HepG2 (cell line): ENCODE data around the gene NECTIN3. TPM values are rescaled to one million over a fixed set of nuclear protein-coding genes. Genes with fewer than 3 reads are reported as not detected.

Source experiments
- ATAC-seq: fragments of 200-7000 bp; cut with Tn5 transposase; 3 replicates; pipeline ENCODE4 v1.9.1; 2020; ENCODE audit warnings: mild to moderate bottlenecking, moderate library complexity
- BruUV-seq: library from RNA; stranded (reverse); fragments of 400-500 nt; replicated peaks from 2 replicates; lab custom pipeline; 2021; lab: Mats Ljungman, UMichigan
- CTCF ChIA-PET: fragments of 300-600 bp; formaldehyde crosslinking; extraction: SDS; loops from one replicate; lab custom pipeline; 2021; ENCODE audit warnings: low total read pairs, inconsistent platforms, low intra/inter-chr PET ratio; lab: Yijun Ruan, JAX
- POLR2A ChIA-PET: fragments of 350-600 bp; sonication (Branson Sonifier 250); formaldehyde crosslinking; loops from one replicate; lab custom pipeline; 2020; ENCODE audit warnings: antibody characterized with exemption, inconsistent platforms; lab: Yijun Ruan, JAX
- DNase-seq: peaks from one replicate; pipeline ENCODE4 v3.0.0-alpha.2; 2015; ENCODE audit warnings: low spot score
- FAIRE-seq: peaks from 3 replicates; lab custom pipeline; 2011; peaks lifted over from hg19 to GRCh38; lab: Jason Lieb, UNC
- H2AFZ ChIP-seq: one replicate; pipeline ENCODE4 v1.6.1; 2011; ENCODE audit warnings: low read length, inconsistent platforms
- H3K27ac ChIP-seq: fragments of 300-600 bp; 3 replicates; pipeline ENCODE4 v1.8.0; 2011; ENCODE audit warnings: mixed run types, mild to moderate bottlenecking, mixed read lengths, low read length, inconsistent platforms; ENCODE audit not compliant: insufficient read depth; ENCODE audit errors: extremely low read length
- H3K27me3 ChIP-seq, 2 experiments: fragments of 200-600 bp in 1 of 2; 2 replicates in 1 of 2; 3 replicates in 1 of 2; pipeline versions ENCODE4 v1.6.0 to v1.8.0; 2011; ENCODE audit warnings: low read length in 2 of 2, mild to moderate bottlenecking in 2 of 2, moderate library complexity in 2 of 2, inconsistent platforms in 1 of 2; ENCODE audit not compliant: insufficient read depth in 2 of 2, control insufficient read depth in 1 of 2
- H3K36me3 ChIP-seq, 2 experiments: fragments of 200-600 bp in 1 of 2; replicated peaks in 1 of 2; 2 replicates in 1 of 2; 3 replicates in 1 of 2; pipeline versions ENCODE4 v1.5.1 to v1.8.0; 2011; ENCODE audit warnings: low read length in 2 of 2, inconsistent platforms in 1 of 2; ENCODE audit not compliant: insufficient read depth in 2 of 2, control insufficient read depth in 1 of 2
- H3K4me1 ChIP-seq: 2 replicates; pipeline ENCODE4 v1.5.1; 2012; ENCODE audit warnings: low read length, inconsistent platforms; ENCODE audit not compliant: insufficient read depth
- H3K4me2 ChIP-seq: 2 replicates; pipeline ENCODE4 v1.6.0; 2011; ENCODE audit warnings: low read depth, low read length, inconsistent platforms
- H3K4me3 ChIP-seq, 3 experiments: fragments of 200-600 bp in 1 of 3; sonication (generic), shearing (Covaris generic) in 1 of 3; replicated peaks in 1 of 3; 2 replicates each; pipeline ENCODE4 v1.5.1; 2011 to 2016; ENCODE audit warnings: low read length in 3 of 3, inconsistent platforms in 2 of 3, low read depth in 2 of 3, mild to moderate bottlenecking in 2 of 3, control low read depth in 1 of 3, mixed read lengths in 1 of 3; ENCODE audit not compliant: insufficient read depth in 1 of 3
- H3K79me2 ChIP-seq: one replicate; pipeline ENCODE4 v1.6.1; 2011; ENCODE audit warnings: low read length, inconsistent platforms; ENCODE audit not compliant: insufficient read depth
- H3K9ac ChIP-seq: 2 replicates; pipeline ENCODE4 v1.6.0; 2011; ENCODE audit warnings: mild to moderate bottlenecking, low read depth, low read length, inconsistent platforms; ENCODE audit not compliant: insufficient read depth
- H3K9me3 ChIP-seq: 2 replicates; pipeline ENCODE4 v1.5.1; 2012; ENCODE audit warnings: mild to moderate bottlenecking, low read length
- H4K20me1 ChIP-seq: 2 replicates; pipeline ENCODE4 v1.6.0; 2011; ENCODE audit warnings: inconsistent platforms, mild to moderate bottlenecking, low read length, moderate library complexity; ENCODE audit not compliant: insufficient read depth
- ARID2 ChIP-seq: sonication (generic); formaldehyde crosslinking; IDR thresholded peaks from 2 replicates; pipeline ENCODE4 v1.8.1; 2022; ENCODE audit warnings: mild to moderate bottlenecking, missing genetic modification reagents, borderline replicate concordance
- ATRX ChIP-seq: sonication (generic); formaldehyde crosslinking; IDR thresholded peaks from 2 replicates; pipeline ENCODE4 v1.4.0; 2020; ENCODE audit warnings: missing genetic modification reagents, borderline replicate concordance
- BORCS8-MEF2B ChIP-seq: sonication (generic); formaldehyde crosslinking; IDR thresholded peaks from 2 replicates; pipeline ENCODE4 v1.8.0; 2022; ENCODE audit warnings: mild to moderate bottlenecking, missing genetic modification reagents
- NCOA1 ChIP-seq: sonication (generic); formaldehyde crosslinking; IDR thresholded peaks from 2 replicates; pipeline ENCODE4 v1.9.0; 2021; ENCODE audit warnings: missing genetic modification reagents
- STAG1 ChIP-seq: sonication (generic); formaldehyde crosslinking; IDR thresholded peaks from 2 replicates; pipeline ENCODE4 v1.4.0; 2020; ENCODE audit warnings: missing genetic modification reagents
- ZNF180 ChIP-seq: sonication (generic); formaldehyde crosslinking; IDR thresholded peaks from 2 replicates; pipeline ENCODE4 v1.4.0; 2020; ENCODE audit warnings: low read depth, missing genetic modification reagents, borderline replicate concordance
- ZNF292 ChIP-seq: sonication (generic); formaldehyde crosslinking; IDR thresholded peaks from 2 replicates; pipeline ENCODE4 v1.8.1; 2022; ENCODE audit warnings: mild to moderate bottlenecking, low read depth, missing genetic modification reagents, borderline replicate concordance
- WGBS: methylation state at CpG from one replicate; pipeline ENCODE4 v1.1.6; 2017; ENCODE audit warnings: low lambda C conversion rate; 5-methylcytosine and 5-hydroxymethylcytosine counted together
- in situ Hi-C: cut with HindIII; loops from 2 replicates; pipeline ENCODE4 v1.10.0; 2017; ENCODE audit warnings: low pct_unique_long_range_greater_than_20kb; ENCODE audit not compliant: extremely low pct_ligation_motif_present
- intact Hi-C: fragments of 100-400 bp; cut with micrococcal nuclease; formaldehyde crosslinking; loops from one replicate; pipeline ENCODE4 v1.10.0; 2022; ENCODE audit not compliant: unreplicated experiment
- polyA plus RNA-seq, 8 experiments: library from polyadenylated mRNA; depleted of rRNA in 3 of 8; stranded (reverse) in 7 of 8; unstranded in 1 of 8; fragments of >200 nt; fragmentation: Illumina TruSeq in 4 of 8; extraction: Trizol in 4 of 8; gene quantifications; 2 replicates each; pipeline versions ENCODE4 v1.2.1 to v1.2.3, GENCODE V29; 2011 to 2016; ENCODE audit warnings: low read depth in 4 of 8, missing spikeins in 1 of 8, mixed read lengths in 1 of 8; ENCODE audit not compliant: insufficient read depth in 1 of 8
- total RNA-seq, 5 experiments: library from RNA; depleted of rRNA; stranded (reverse); fragments of >200 nt; fragmentation: Illumina TruSeq; extraction: Trizol; gene quantifications; 2 replicates each; pipeline ENCODE4 v1.2.3, GENCODE V29; 2016; ENCODE audit warnings: low read depth in 1 of 5
- TF ChIP-seq, protein P1 (sequence below): sonication (generic); formaldehyde crosslinking; conservative IDR thresholded peaks from 2 replicates; pipeline ENCODE4 v1.4.0; 2020; ENCODE audit warnings: mild to moderate bottlenecking, missing genetic modification reagents, moderate library complexity
- TF ChIP-seq, protein P2 (sequence below): sonication (generic); formaldehyde crosslinking; IDR thresholded peaks from 2 replicates; pipeline ENCODE4 v1.9.0; 2022; ENCODE audit warnings: low read depth, missing genetic modification reagents
- TF ChIP-seq, protein P3 (sequence below): sonication (generic); formaldehyde crosslinking; IDR thresholded peaks from 2 replicates; pipeline ENCODE4 v1.4.0; 2020; ENCODE audit warnings: missing genetic modification reagents
- TF ChIP-seq, protein P4 (sequence below): sonication (generic); formaldehyde crosslinking; IDR thresholded peaks from 2 replicates; pipeline ENCODE4 v1.5.1; 2020; ENCODE audit warnings: mild to moderate bottlenecking, missing genetic modification reagents, borderline replicate concordance

NECTIN3 gene
- total and polyA plus RNA-seq, 2 of the 13 experiments (the other 11 are each of a cell fraction or from before 2014, with no cell fraction given): 10.4 to 45.1 TPM

DNA sequence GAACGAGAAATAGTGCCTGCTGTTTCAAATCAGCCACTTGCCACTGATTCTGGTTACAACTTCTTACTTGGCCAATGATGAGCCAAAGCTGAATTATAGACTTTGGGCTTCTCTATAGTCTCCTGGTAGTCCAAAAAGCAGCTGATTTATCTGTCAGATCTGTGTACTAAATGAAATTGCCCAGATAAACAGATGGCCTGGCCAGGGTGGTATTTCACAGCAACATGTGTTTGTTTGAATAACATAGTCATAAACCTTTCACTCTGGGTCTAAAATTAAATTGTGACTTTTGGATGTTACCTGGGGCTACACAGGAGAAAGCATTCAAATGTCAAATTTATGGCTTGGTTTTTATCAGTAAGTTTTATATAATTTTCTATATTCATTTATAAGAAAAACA is 147.0 kb downstream of the NECTIN3 start:
- no peak overlapping the region for H3K4me3 ChIP-seq
- no peak for TF ChIP-seq ZNF180 (CRISPR knock-in tag)
- TF ChIP-seq, protein P1, sequence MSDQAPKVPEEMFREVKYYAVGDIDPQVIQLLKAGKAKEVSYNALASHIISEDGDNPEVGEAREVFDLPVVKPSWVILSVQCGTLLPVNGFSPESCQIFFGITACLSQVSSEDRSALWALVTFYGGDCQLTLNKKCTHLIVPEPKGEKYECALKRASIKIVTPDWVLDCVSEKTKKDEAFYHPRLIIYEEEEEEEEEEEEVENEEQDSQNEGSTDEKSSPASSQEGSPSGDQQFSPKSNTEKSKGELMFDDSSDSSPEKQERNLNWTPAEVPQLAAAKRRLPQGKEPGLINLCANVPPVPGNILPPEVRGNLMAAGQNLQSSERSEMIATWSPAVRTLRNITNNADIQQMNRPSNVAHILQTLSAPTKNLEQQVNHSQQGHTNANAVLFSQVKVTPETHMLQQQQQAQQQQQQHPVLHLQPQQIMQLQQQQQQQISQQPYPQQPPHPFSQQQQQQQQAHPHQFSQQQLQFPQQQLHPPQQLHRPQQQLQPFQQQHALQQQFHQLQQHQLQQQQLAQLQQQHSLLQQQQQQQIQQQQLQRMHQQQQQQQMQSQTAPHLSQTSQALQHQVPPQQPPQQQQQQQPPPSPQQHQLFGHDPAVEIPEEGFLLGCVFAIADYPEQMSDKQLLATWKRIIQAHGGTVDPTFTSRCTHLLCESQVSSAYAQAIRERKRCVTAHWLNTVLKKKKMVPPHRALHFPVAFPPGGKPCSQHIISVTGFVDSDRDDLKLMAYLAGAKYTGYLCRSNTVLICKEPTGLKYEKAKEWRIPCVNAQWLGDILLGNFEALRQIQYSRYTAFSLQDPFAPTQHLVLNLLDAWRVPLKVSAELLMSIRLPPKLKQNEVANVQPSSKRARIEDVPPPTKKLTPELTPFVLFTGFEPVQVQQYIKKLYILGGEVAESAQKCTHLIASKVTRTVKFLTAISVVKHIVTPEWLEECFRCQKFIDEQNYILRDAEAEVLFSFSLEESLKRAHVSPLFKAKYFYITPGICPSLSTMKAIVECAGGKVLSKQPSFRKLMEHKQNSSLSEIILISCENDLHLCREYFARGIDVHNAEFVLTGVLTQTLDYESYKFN (CRISPR knock-in tag): no peak
- no peak for TF ChIP-seq STAG1
- TF ChIP-seq ZNF292 (CRISPR knock-in tag): no peak
- no peak for TF ChIP-seq ARID2 (CRISPR knock-in tag)
- TF ChIP-seq, protein P2, sequence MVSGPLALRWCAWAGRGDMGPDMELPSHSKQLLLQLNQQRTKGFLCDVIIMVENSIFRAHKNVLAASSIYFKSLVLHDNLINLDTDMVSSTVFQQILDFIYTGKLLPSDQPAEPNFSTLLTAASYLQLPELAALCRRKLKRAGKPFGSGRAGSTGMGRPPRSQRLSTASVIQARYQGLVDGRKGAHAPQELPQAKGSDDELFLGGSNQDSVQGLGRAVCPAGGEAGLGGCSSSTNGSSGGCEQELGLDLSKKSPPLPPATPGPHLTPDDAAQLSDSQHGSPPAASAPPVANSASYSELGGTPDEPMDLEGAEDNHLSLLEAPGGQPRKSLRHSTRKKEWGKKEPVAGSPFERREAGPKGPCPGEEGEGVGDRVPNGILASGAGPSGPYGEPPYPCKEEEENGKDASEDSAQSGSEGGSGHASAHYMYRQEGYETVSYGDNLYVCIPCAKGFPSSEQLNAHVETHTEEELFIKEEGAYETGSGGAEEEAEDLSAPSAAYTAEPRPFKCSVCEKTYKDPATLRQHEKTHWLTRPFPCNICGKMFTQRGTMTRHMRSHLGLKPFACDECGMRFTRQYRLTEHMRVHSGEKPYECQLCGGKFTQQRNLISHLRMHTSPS (CRISPR knock-in tag): no peak
- TF ChIP-seq, protein P3, sequence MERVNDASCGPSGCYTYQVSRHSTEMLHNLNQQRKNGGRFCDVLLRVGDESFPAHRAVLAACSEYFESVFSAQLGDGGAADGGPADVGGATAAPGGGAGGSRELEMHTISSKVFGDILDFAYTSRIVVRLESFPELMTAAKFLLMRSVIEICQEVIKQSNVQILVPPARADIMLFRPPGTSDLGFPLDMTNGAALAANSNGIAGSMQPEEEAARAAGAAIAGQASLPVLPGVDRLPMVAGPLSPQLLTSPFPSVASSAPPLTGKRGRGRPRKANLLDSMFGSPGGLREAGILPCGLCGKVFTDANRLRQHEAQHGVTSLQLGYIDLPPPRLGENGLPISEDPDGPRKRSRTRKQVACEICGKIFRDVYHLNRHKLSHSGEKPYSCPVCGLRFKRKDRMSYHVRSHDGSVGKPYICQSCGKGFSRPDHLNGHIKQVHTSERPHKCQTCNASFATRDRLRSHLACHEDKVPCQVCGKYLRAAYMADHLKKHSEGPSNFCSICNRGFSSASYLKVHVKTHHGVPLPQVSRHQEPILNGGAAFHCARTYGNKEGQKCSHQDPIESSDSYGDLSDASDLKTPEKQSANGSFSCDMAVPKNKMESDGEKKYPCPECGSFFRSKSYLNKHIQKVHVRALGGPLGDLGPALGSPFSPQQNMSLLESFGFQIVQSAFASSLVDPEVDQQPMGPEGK (CRISPR knock-in tag): no peak
- TF ChIP-seq, protein P4, sequence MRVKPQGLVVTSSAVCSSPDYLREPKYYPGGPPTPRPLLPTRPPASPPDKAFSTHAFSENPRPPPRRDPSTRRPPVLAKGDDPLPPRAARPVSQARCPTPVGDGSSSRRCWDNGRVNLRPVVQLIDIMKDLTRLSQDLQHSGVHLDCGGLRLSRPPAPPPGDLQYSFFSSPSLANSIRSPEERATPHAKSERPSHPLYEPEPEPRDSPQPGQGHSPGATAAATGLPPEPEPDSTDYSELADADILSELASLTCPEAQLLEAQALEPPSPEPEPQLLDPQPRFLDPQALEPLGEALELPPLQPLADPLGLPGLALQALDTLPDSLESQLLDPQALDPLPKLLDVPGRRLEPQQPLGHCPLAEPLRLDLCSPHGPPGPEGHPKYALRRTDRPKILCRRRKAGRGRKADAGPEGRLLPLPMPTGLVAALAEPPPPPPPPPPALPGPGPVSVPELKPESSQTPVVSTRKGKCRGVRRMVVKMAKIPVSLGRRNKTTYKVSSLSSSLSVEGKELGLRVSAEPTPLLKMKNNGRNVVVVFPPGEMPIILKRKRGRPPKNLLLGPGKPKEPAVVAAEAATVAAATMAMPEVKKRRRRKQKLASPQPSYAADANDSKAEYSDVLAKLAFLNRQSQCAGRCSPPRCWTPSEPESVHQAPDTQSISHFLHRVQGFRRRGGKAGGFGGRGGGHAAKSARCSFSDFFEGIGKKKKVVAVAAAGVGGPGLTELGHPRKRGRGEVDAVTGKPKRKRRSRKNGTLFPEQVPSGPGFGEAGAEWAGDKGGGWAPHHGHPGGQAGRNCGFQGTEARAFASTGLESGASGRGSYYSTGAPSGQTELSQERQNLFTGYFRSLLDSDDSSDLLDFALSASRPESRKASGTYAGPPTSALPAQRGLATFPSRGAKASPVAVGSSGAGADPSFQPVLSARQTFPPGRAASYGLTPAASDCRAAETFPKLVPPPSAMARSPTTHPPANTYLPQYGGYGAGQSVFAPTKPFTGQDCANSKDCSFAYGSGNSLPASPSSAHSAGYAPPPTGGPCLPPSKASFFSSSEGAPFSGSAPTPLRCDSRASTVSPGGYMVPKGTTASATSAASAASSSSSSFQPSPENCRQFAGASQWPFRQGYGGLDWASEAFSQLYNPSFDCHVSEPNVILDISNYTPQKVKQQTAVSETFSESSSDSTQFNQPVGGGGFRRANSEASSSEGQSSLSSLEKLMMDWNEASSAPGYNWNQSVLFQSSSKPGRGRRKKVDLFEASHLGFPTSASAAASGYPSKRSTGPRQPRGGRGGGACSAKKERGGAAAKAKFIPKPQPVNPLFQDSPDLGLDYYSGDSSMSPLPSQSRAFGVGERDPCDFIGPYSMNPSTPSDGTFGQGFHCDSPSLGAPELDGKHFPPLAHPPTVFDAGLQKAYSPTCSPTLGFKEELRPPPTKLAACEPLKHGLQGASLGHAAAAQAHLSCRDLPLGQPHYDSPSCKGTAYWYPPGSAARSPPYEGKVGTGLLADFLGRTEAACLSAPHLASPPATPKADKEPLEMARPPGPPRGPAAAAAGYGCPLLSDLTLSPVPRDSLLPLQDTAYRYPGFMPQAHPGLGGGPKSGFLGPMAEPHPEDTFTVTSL (CRISPR knock-in tag): no peak
- no peak for TF ChIP-seq ATRX (CRISPR knock-in tag)
- TF ChIP-seq NCOA1 (CRISPR knock-in tag): no peak
- TF ChIP-seq BORCS8-MEF2B (CRISPR knock-in tag): no peak

More for the DNA sequence above, 147.0 kb downstream of the NECTIN3 start:
- Histone ChIP-seq H3K27me3 (no peaks in the 10 kb centered on the region), H4K20me1 (no peaks in the 10 kb centered on the region), H3K9me3 (no peaks in the 10 kb centered on the region), H2AFZ (no peak overlapping the region), H3K27ac (no peak overlapping the region), H3K36me3 (no peaks in the 10 kb centered on the region), H3K4me1 (no peaks in the 10 kb centered on the region), H3K79me2 (no peaks in the 10 kb centered on the region), H3K9ac (no peak overlapping the region), H3K4me2 (no peak overlapping the region)
- DNase-seq: no peak
- 4% methylated on average over 1 of the region's 1 CpG for WGBS
- no peak for ATAC-seq
- FAIRE-seq: no peak
- POLR2A ChIA-PET: no interaction called here
- no TSS peak for BruUV-seq
- in situ Hi-C loops (no loop called here), intact Hi-C loops (no loop called here)
- CTCF ChIA-PET: no interaction called here
